Subcutaneous adipose tissue (tissue), 4 donors: ENCODE results near the gene ALG8. TPM values are rescaled to one million over a fixed set of nuclear protein-coding genes. Genes with fewer than 3 reads are reported as not detected.

Experiments
- total RNA-seq, 4 donors: library from RNA; depleted of rRNA; stranded (reverse); fragments of >200 nt; gene quantifications; one replicate each; pipeline ENCODE4 v1.1.0, GENCODE V29; 2016
- TF ChIP-seq, protein P1 (sequence below): fragments of 450-650 bp; IDR thresholded peaks from one replicate; pipeline ENCODE4 v1.5.1; 2016; ENCODE audit warnings: low read depth, mild to moderate bottlenecking, control low read depth, antibody characterized with exemption, moderate library complexity

ALG8 gene
- total RNA-seq, 4 donors from 2014 or later: 22.4 to 73.0 (median 27.8) TPM

DNA sequence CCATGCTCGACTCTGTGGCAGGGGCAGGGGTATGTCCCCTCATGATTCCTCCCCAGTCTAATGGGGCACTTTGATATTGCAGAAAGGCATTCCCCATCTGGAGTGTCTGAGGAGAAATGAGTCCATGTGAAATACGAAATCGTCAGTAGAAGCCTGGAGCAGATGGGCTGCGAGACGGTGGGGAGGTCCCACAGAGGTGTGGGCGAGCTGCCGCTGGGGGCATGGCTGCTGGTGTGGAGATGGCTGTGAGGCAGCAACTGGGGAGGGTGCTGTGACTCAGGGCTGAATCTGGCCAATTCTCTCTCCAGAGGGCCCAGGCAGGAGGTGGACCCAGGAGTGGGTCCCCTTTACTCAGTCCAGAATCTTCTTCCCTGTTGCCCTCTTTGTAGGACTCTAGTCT is 37.8 kb upstream of the ALG8 start:
- TF ChIP-seq, protein P1, sequence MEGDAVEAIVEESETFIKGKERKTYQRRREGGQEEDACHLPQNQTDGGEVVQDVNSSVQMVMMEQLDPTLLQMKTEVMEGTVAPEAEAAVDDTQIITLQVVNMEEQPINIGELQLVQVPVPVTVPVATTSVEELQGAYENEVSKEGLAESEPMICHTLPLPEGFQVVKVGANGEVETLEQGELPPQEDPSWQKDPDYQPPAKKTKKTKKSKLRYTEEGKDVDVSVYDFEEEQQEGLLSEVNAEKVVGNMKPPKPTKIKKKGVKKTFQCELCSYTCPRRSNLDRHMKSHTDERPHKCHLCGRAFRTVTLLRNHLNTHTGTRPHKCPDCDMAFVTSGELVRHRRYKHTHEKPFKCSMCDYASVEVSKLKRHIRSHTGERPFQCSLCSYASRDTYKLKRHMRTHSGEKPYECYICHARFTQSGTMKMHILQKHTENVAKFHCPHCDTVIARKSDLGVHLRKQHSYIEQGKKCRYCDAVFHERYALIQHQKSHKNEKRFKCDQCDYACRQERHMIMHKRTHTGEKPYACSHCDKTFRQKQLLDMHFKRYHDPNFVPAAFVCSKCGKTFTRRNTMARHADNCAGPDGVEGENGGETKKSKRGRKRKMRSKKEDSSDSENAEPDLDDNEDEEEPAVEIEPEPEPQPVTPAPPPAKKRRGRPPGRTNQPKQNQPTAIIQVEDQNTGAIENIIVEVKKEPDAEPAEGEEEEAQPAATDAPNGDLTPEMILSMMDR: no peak

DNA sequence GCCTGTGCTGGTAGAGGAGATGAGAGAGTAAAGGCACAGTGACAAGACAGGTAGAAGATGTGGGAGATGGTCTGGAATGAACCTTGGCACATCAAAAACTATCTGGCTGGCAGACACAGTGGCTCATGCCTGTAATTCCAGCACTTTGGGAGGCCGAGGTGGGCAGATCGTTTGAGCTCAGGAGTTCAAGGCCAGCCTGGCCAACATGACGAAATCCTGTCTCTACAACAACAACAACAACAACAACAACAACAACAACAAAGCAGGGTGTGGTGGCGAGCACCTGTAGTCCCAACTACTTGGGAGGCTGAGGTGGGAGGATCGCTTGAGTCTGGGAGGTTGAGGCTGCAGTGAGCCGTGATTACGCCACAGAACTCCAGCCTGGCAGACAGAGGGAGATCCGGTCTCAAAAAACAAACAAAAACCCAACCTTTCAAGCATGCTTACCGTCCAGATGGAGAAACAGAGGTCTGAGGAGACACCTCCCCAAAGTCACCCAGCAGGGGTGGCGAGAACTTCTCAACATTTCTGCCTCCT is 37.2 kb upstream of the ALG8 start:
- TF ChIP-seq, protein P1: no peak

DNA sequence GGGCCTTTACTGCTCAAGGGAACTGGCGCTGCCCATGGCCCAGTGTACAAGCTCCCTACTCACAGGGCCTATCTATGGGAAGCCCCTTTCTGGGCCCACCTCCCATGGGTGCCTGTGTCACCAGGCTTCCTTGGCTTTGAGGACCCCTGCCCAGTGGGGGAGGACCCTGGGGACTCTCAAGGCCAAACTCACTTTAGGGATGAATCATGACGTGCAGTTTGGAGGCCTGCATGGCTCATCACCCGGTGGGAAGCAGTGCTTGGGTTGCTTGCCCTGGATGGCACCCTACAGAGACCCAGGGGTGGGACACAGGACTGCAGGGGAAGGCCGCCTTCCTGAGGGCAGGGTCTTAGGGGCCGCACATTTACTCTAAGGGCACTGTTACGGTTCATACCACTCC is 32.5 kb upstream of the ALG8 start:
- TF ChIP-seq, protein P1: no peak

DNA sequence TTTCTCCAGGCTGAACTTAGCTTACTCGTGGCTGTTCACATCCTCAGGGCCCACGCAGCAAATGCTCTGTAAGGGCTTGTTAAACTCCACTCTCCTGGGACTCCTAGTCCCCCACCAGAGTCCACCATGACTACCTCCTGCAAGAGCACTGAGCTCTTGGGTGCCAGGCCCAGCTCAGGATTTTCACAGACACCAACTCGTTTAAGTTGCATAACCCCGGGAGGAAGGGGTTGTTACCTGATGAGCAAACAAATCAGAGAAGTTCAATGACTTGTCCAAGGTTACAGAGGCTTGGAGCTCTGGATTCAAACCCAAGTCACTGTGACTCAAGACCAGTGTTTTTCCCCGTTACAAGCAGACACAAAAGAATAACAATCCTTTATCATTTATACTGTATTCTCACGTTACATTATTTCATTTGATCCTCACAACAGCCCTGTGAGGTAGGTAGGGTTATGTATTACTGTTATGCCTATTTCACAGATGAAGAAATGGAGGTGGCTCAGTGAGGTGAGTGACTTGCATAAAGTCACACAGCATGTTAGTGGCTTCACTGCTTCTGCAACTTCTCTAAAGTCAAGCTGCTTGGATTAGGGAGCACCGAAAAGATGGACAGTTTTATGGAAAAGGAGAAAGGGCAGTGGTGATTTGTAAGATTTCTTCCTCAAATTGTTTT is 31.6 kb upstream of the ALG8 start:
- TF ChIP-seq, protein P1: no peak

DNA sequence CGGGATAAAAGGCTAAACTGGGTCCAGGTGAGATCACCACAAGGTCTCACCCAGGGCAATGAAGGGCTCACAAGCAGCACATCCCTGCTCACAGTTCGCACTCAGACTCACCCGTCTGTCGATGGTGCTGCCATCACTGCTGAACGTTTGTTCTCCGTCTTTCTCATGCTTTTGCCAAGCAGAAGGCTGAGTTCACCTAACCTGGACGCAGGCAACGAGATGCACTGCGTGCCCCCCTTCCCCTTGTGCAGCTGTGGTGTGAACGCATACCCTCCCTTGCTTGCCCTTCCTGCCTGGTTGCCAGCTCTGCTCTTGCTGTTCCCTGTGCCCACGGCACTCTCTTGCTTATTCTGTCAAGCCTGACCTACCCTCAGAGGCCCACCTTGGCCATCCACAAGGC is 31.0 kb upstream of the ALG8 start:
- TF ChIP-seq, protein P1: no peak

DNA sequence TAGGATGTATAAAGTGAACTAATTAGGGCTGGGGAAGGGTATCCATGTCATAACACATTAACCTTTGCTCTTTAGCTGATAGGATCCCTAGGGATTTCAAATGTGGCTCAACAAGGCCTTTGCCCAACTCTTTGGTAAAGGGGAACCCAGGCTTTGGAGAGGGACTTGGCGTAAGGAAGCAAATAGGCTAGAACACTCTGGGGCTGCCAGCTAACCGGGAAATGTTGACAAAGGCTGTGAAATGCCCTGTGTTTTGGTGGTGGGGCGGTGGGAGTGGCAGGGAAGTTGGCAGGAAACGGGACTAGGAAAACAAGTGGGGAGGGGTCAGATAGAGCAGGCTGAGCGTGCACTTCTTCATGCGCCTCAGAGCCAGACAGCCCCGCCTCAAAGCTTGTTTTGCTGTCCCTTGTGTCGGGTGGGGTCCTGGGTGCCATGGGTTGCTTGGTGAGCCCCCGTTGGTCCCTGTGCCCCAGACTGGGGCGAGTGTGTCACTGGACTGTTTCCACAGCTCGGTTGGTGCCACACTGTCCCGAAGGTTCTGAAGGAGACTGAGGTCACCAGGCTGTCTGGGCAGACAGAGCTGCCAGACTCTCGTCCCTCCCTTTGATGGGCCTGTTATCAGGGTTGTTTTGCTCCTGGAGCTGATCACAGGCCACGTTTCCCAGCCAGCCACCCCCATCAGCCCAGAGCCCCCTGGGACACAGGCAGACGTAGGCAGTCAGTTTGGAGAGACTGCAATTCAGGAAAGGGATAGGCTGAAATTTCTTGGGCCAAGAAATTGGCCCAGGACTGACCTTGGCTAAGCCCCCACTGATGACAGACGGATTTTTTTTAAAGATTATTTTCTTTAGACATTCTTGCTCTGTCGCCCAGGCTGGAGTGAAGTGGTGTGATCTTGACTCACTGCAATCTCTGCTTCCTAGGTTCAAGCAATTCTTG is 29.4 kb upstream of the ALG8 start:
- TF ChIP-seq, protein P1: no peak

DNA sequence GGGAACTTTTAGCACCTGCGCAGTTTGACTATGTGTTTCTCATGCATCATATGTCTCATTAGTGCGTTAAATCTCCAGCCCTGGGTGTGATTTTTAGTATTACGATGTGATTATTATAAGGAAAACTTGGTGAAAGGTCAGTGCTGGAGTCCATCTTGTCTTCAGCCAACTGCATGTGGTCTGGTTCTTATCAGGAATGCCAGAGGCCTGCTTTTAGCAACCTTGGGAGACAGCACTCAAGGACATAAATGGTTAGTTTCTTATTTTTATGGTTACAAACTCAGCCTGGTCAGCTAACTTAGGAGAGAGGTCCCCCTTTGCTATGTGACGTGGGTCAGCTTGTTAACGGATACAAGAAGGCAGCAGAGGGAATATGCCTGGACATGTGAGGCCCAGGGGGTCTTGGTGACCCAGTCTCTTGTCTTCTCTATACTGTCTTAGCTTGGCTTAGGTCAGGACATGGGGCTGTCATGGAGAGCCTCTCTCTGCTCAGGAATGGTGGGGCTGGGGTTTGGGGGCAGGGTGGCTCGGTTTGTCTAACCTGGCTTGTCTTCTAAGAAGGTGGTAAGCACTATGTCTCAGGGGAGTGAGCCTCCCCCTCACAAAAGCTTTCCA is 27.5 kb upstream of the ALG8 start:
- TF ChIP-seq, protein P1: no peak
